Activated T-cell treated with anti-CD3 and anti-CD28 coated beads for 48 hours (primary cell): ENCODE results near the gene RBM28.

Experiments used
- DNase-seq: peaks from one replicate; pipeline ENCODE4 v3.0.0-alpha.2; 2020; ENCODE audit warnings: low read depth

The RBM28 gene

DNA sequence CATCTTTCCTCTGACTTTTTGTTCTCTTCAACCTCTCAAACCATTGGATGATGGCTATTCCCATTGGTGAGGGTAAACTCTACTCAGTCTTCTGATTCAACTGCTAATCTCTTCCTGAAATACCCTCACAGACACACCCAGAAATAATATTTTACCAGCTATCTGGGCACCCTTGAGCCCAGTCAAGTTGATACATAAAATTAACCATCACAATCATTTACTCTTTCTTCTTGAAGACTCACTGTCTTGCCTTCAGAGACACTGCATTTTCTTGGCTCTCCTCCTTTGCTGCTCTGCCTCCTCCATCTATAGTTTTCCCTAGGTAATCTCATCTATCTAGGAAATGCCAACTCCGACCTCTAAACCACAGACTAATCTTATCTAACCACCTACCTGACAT lies 30.3 kb upstream of the RBM28 start:
- DNase-seq = no peak

DNA sequence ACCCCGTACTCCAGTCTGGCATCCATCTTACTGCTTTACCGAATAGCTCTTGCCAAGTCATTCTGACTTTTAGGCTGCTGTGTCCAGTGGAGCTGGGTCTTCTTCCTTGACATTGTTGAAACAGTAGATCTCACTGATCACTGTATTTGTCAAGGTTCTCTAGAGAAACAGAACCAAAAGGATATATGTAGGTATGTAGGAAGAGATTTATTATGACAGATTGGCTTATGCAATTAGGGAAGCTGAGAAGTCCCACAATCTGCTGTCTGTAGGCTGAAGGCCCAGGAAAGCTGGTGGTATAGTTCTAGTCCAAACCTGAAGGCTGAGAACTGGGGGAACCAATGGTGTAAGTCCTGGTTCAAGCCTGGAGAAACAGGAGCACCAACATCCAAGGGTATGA lies 29.9 kb upstream of the RBM28 start:
- no peak for DNase-seq

DNA sequence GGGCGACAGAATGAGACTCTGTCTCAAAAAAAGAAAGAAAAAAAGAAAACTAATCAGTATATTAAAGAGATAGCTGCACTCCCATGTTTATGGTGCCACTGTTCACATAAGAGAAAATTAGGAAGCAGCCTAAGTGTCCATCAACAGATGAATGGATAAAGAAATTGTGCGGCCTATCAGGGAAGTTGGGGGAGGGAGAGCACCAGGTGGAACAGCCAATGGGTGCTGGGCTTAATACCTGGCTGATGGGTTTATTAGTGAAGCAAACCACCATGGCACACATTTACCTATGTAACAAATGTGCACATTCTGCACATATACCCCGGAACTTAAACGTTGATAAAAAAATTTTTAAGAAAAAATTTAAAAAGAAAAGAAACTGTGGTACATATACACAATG lies 26.8 kb upstream of the RBM28 start:
- DNase-seq = no peak

DNA sequence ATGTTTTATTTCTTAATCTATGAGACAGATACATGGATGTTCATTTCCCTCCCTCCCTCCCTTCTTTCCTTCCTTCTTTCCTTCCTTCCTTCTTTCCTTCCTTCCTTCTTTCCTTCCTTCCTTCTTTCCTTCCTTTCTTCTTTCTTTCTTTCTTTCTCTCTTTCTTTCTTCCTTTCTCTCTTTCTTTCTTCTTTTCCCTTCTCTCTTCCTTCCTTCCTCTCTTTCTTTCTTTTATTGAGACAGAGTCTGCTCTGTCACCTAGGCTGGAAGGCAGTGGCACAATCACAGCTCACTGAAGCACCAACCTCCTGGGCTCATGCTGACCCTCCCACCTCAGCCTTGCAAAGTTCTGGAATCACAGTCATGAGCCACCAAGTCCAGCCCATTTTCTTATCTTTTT lies 23.3 kb upstream of the RBM28 start:
- no peak for DNase-seq

GRCh38 chr7:128366300-128366699 lies 22.6 kb upstream of the RBM28 start:
- no peak for DNase-seq

- no peak for DNase-seq
These were observed 21.7 kb upstream of the RBM28 start for GRCh38 chr7:128365432-128365831.

DNA sequence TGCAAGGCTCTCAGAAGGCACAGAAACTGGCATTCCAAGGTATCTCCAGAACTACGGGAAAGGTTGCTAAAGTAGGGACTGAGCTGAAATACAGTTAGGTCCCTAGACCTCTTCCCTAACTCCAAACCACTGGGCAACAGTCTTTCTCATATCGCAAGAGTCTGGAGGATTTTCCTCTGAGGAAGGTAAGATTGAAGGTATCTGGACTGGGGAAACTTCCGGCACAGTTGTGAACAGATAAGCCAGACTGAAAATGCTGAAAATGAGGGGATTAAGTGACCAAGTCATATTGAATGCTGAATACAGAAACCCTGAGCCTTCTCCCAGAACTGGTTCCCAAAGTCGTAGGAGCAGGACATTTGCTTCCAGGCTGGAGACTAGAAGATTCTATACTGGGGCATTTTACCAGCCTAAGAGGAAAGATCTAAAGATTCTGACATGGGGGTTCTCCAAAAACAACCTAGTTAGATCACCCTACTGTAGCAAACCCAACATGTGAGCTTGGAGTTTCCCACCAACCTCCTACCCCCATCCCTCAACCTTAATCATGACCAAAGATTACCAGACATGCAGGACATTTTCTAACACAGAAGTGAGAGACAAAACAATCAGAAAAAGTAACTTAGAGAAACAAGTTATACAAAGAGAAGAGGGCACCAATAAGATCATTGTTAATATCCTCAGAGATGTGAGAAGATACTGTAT lies 20.6 kb upstream of the RBM28 start:
- no peak for DNase-seq

- no peak for DNase-seq
These were observed 19.6 kb upstream of the RBM28 start for GRCh38 chr7:128363261-128363721.

DNA sequence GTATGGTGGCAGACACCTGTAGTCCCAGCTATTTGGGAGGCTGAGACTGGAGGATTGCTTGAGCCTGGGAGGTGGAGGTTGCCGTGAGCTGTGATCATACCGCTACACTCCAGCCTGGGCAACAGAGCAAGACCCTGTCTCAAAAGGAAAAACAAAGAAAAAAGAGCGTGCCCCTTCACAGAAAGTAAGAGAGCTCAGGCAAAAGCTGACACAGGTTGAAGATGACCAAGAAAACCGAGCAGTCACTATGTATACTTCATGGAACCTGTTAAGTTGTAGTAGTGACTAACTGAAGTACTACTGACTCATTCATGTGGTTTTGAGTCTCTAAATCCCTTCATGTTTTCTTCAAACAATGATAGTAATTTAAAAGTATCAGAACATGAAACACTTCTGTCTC lies 19.0 kb upstream of the RBM28 start:
- DNase-seq = no peak

DNA sequence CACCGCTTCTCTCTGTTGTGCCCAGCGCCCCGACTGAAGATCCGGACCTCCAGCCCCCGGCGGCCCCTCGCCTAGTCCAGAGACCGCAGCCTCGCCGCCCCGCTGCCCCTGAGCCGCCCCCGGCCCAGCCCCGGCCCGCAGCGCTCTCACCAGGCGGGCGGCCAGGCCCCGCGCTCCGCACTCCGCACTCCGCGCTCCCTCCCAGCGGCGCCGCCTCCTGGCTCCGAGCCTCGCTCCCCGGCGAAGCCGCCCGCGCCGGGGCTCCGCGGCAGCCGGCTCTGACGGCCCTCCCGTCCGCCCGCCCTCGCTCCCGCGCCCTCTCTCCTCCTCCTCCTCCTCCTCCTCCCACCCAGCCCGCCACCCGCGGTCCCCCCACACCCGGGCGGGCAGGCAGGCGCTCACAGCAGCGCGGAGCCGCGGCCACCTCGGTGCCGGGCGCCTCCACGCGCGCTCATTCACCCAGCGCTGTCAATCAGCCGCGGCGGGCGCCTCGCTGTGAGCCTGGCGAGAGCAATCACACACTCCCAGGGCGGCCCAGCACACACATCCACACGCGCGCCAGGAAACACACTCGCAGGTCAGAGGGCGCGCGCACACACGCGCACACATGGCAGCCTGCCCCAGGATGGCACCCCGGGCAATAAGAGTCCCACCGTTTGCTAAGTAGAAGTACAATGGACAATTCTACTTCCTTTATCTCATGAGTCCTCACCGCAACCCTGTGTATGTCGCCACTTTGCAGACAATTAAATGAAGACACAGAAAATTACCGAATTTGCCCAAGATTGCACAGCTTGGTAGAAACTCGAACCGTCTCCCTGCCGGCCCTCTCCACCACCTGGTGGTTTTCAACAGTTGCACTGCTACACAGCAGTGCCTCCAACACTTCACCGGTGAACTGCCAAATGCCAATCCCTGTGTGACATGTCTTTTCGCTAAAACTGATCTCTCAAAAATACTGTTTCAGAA lies 18.0 kb upstream of the RBM28 start, which contains the start of gene PRRT4:
TSS of gene PRRT4 (minus strand) at position 280 of the 969 bp plus-strand sequence.
- DNase-seq = no peak

DNA sequence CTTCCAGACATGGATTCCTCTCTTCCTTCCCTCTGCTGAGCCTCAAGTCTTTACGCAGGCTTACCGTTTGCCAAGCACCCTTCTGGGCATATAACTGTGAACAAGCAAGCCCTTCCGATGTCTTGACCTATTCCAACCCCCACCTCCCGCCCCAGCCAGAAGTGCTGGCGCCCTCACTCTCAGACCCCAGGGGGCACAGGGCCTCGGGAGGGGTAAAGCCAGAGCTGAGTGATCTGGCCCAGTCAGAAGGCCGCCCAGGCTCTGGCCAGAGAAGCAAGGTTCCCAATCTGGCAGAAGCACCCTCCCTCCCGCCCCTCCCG lies 16.6 kb upstream of the RBM28 start:
- DNase-seq = no peak

DNA sequence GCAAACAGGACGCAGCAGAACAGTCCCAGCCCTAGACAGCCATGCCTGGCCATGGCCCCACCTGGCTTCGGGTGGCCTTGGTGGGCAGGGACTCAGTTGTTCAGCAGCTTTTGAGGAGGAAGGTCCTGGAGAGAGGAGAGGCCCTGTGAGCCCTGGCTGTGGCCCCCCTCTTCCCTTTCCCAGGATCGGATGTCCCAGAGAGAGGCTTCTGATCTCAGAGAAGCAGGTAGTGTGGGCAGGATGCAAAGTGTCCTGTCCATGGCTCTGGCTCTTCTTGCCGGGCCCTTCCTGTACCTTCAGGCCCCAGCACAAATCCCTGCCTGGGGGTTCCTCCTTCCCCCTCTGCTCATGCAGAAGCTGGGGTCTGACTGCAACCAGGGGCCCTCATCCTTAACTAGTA lies 16.2 kb upstream of the RBM28 start:
- no peak for DNase-seq

DNA sequence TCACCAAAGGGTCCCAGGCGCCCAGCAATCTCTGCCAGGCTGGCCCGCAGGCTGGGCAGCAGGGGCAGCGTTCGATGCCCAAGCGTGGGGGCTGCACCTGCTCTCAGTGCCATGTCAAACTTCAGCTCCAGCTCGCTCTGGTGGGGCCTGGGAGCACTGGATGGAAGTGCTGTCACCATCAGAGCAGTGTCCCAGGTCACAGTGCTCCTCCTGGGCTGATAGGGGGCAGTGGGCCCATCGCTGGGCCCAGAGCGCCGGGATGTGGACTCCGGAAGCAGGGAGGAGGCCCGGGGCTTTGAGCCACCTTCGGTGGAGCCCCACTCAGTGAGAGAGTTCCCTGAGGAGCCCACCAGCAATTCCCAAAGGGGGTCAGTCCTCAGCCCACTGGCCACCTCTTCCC lies 15.6 kb upstream of the RBM28 start:
- DNase-seq = no peak

DNA sequence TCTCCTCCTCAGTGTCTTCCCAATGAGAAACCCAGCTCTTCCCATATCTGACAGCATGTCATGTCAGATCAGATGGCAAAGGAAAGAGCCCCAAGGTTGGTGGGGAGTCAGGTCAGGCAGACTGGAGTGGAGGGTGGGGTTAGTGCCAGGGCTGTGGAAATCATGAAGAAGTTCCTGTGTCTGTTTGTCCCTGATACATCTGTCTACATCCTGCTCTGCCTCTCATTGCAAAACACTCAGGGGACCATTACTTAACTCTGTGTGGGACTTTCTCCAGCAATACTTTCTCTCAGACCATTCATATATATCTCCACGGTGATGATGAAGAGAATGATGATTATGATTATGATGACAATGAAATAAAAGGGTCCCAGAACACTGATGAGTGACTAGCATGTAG lies 14.5 kb upstream of the RBM28 start:
- no peak for DNase-seq

- no peak for DNase-seq
These were observed 13.5 kb upstream of the RBM28 start for GRCh38 chr7:128357217-128357613.

DNA sequence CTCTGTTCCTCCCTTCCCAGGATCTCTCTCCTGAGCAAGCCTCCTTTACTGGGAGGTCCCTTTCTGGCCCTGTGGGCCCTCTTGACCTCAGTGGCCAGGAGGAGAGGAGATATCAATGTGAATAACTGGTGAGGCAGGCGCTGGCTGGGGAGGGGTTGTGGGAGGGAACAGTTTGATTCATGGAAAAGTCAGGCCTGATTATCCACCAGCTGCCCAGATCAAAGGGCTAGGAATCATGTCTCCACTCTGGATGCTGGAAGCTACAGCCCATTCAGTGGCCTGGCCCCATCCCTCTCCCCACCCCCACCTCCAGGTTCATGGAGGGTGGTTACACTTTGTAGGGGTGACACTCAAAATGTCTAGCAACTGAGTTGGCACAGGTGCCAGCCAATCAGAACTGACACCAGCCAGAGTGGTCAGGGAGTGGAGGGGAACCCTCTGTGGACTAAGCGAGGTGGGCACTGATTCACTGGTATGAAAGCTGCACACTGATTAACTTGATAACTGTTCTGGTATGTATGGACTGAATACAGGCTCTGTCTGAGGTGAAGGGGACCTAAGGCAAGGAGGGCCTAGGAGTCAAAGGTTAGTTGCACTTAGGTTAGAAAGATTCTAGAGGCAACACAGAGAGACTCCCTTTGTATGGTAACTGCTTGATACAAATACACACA lies 13.0 kb upstream of the RBM28 start:
- DNase-seq = no peak

DNA sequence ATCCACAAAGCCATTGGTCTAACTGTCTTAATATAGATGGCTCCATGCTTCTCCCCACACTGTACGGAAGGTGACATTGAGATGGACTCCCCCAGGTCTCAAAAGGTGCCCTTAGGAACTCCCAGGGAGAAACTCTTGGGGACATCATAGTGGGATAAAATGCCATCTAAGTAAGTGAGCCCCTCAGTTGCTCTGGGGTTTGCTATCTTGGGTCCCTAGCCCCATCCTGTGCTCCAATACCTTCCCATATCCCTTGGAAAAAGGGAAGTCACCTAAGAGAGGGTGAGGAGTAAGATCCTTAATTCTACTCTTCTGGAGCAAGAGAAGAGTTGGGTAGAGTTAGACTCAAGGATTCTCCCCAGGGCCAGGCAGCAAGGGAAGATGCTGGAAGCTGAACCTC lies 9.9 kb upstream of the RBM28 start:
- no peak for DNase-seq

DNA sequence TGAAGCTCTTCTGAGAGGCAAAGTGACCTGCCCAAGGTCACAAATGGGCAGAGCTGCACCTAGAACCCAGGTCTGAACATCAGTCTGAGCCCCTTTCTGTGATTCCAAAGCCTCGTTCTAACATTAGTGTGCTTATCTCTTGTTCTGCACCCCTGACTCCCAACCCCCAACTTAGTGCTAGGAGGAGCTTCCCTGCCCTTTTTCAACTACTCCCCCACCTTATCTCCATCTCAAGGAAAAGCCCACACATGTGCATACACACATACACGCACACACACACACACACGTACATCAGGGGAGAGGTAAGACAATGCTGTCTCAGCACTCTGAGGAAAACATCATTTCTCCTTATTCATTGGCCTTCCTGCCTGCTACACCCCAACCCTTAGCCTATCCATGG lies 9.5 kb upstream of the RBM28 start:
- DNase-seq = no peak

- DNase-seq = no peak
These were observed 8.9 kb upstream of the RBM28 start for GRCh38 chr7:128352636-128353035.

- DNase-seq = peak; percentile 29
These were observed 8.4 kb upstream of the RBM28 start for GRCh38 chr7:128352153-128352537.

GRCh38 chr7:128351296-128352152 lies 7.8 kb upstream of the RBM28 start:
- no peak for DNase-seq
